Inflammatory macrophage treated with lipopolysaccharide for 4 hours (primary cell): ENCODE data around the gene HMHB1.

Experiments
- DNase-seq: peaks from one replicate; pipeline ENCODE4 v3.0.0-alpha.2; 2020

The HMHB1 gene

GRCh38 chr5:143812085-143812705, at the start of gene HMHB1:
HMHB1 (plus strand) TSS chr5:143812161.
- no peak for DNase-seq

- no peak for DNase-seq
Measured at GRCh38 chr5:143762636-143763220, 49.2 kb upstream of the HMHB1 start.

- DNase-seq = no peak
Measured at GRCh38 chr5:143767162-143767561, 44.8 kb upstream of the HMHB1 start.

GRCh38 chr5:143769026-143769786, 42.8 kb upstream of the HMHB1 start:
- DNase-seq = no peak

- DNase-seq = no peak
Measured at GRCh38 chr5:143770450-143770849, 41.5 kb upstream of the HMHB1 start.

GRCh38 chr5:143771189-143771588, 40.8 kb upstream of the HMHB1 start:
- DNase-seq = no peak

GRCh38 chr5:143771602-143772001, 40.4 kb upstream of the HMHB1 start:
- DNase-seq = no peak

- no peak for DNase-seq
Measured at GRCh38 chr5:143772621-143773020, 39.3 kb upstream of the HMHB1 start.

- peak; percentile 78 for DNase-seq
Measured at GRCh38 chr5:143775258-143775657, 36.7 kb upstream of the HMHB1 start.

- no peak for DNase-seq
Measured at GRCh38 chr5:143776951-143777350, 35.0 kb upstream of the HMHB1 start.

GRCh38 chr5:143779506-143779905, 32.5 kb upstream of the HMHB1 start:
- DNase-seq = no peak

- DNase-seq = peak; percentile 5
Measured at GRCh38 chr5:143781993-143782520, 29.9 kb upstream of the HMHB1 start.

- DNase-seq = no peak
Measured at GRCh38 chr5:143782588-143783386, 29.2 kb upstream of the HMHB1 start.

GRCh38 chr5:143788401-143788800, 23.6 kb upstream of the HMHB1 start:
- DNase-seq = no peak

GRCh38 chr5:143790457-143791112, 21.4 kb upstream of the HMHB1 start:
- DNase-seq = no peak

- peak; percentile 70 for DNase-seq
Measured at GRCh38 chr5:143791848-143792731, 19.9 kb upstream of the HMHB1 start.

- no peak for DNase-seq
Measured at GRCh38 chr5:143793249-143793648, 18.7 kb upstream of the HMHB1 start.

- peak; percentile 49 for DNase-seq
Measured at GRCh38 chr5:143796125-143796524, 15.8 kb upstream of the HMHB1 start.

- DNase-seq = peak; percentile 85
Measured at GRCh38 chr5:143796753-143797152, 15.2 kb upstream of the HMHB1 start.

- DNase-seq = no peak
Measured at GRCh38 chr5:143800715-143801114, 11.2 kb upstream of the HMHB1 start.

- DNase-seq = no peak
Measured at GRCh38 chr5:143801252-143801939, 10.6 kb upstream of the HMHB1 start.
